NCI-H1417 treated with DMSO at 0.1 percent for 48 hours (cell line): ENCODE data around the gene EXOC4.
"Not testable (repeated sequence)": the region's sequence is repeated elsewhere in the genome, so short reads cannot be mapped to it uniquely, and the experiment has no call there.

Experiments
- DNase-seq: peaks from one replicate; lab custom pipeline; 2025; lab: John Stamatoyannopoulos, UW

Gene EXOC4

GRCh38 chr7:133633055-133633454, 380.2 kb downstream of the EXOC4 start:
- no peak for DNase-seq

GRCh38 chr7:133635541-133635940, 382.7 kb downstream of the EXOC4 start:
- no peak for DNase-seq

- DNase-seq, result no peak
Measured at GRCh38 chr7:133638857-133639256, 386.0 kb downstream of the EXOC4 start.

GRCh38 chr7:133641436-133641835, 388.6 kb downstream of the EXOC4 start:
- no peak for DNase-seq

- DNase-seq, result no peak
Measured at GRCh38 chr7:133642907-133643306, 390.0 kb downstream of the EXOC4 start.

- not testable (repeated sequence) for DNase-seq
Measured at GRCh38 chr7:133643652-133644051, 390.8 kb downstream of the EXOC4 start.

- DNase-seq, result no peak
Measured at GRCh38 chr7:133645884-133646391, 393.1 kb downstream of the EXOC4 start.

- DNase-seq, result no peak
Measured at GRCh38 chr7:133646472-133647315, 393.8 kb downstream of the EXOC4 start.

- DNase-seq, result no peak
Measured at GRCh38 chr7:133649593-133649992, 396.7 kb downstream of the EXOC4 start.

- no peak for DNase-seq
Measured at GRCh38 chr7:133650069-133650468, 397.2 kb downstream of the EXOC4 start.

- no peak for DNase-seq
Measured at GRCh38 chr7:133650487-133651300, 397.8 kb downstream of the EXOC4 start.

- no peak for DNase-seq
Measured at GRCh38 chr7:133652547-133652946, 399.7 kb downstream of the EXOC4 start.

- DNase-seq, result no peak
Measured at GRCh38 chr7:133654547-133654946, 401.7 kb downstream of the EXOC4 start.

- DNase-seq, result no peak
Measured at GRCh38 chr7:133662276-133662675, 409.4 kb downstream of the EXOC4 start.

- DNase-seq, result no peak
Measured at GRCh38 chr7:133662830-133663229, 410.0 kb downstream of the EXOC4 start.

- DNase-seq, result no peak
Measured at GRCh38 chr7:133664528-133664927, 411.6 kb downstream of the EXOC4 start.

- no peak for DNase-seq
Measured at GRCh38 chr7:133668296-133669060, 415.6 kb downstream of the EXOC4 start.

GRCh38 chr7:133669061-133669455, 416.2 kb downstream of the EXOC4 start:
- no peak for DNase-seq

- no peak for DNase-seq
Measured at GRCh38 chr7:133670250-133670649, 417.4 kb downstream of the EXOC4 start.

- DNase-seq, result no peak
Measured at GRCh38 chr7:133672866-133673265, 420.0 kb downstream of the EXOC4 start.

- no peak for DNase-seq
Measured at GRCh38 chr7:133674079-133674763, 421.3 kb downstream of the EXOC4 start.
